Adrenal gland (tissue), 12 donors: ENCODE data around the gene KCNJ1. TPM values are rescaled to one million over a fixed set of nuclear protein-coding genes. Genes with fewer than 3 reads are reported as not detected.
A peak's percentile ranks its signal among the peaks of the same experiment; 100 is the strongest.

Experiments
- DNase-seq, 7 donors: peaks; one replicate each; pipeline ENCODE4 v3.0.0-alpha.2; 2019 to 2020
- H3K27ac ChIP-seq, 5 donors: fragments of 200-600 bp; sonication (generic) in 4 of 5; 1 replicate in 3 of 5; 2 replicates in 2 of 5; pipeline versions ENCODE4 v1.5.1 to v1.8.0; 2016 to 2020; ENCODE audit warnings: mild to moderate bottlenecking in 1 of 5
- H3K27me3 ChIP-seq: fragments of 200-600 bp; 2 replicates; pipeline ENCODE4 v1.8.0; 2021
- H3K36me3 ChIP-seq, 2 donors: fragments of 200-600 bp; replicated peaks in 1 of 2; 1 replicate in 1 of 2; 2 replicates in 1 of 2; pipeline versions ENCODE4 v1.5.1 to v1.8.0; 2018 to 2022
- H3K4me1 ChIP-seq, 2 donors: fragments of 200-600 bp; replicated peaks in 1 of 2; 1 replicate in 1 of 2; 2 replicates in 1 of 2; pipeline versions ENCODE4 v1.5.1 to v1.8.0; 2018 to 2021
- H3K4me3 ChIP-seq, 4 donors: fragments of 200-600 bp; sonication (generic) in 3 of 4; one replicate each; pipeline ENCODE4 v1.5.1; 2016 to 2018
- H3K9me3 ChIP-seq, 3 donors: fragments of 200-600 bp; sonication (generic) in 1 of 3; replicated peaks in 1 of 3; 1 replicate in 2 of 3; 2 replicates in 1 of 3; pipeline versions ENCODE4 v1.5.1 to v1.8.0; 2016 to 2021
- CTCF ChIP-seq, 6 experiments: fragments of 450-650 bp in 4 of 6; fragments of 200-600 bp in 2 of 6; sonication (generic) in 1 of 6; IDR thresholded peaks; 1 replicate in 5 of 6; 2 replicates in 1 of 6; pipeline versions ENCODE4 v1.5.1 to v1.8.0; 2016 to 2021; ENCODE audit warnings: antibody characterized with exemption in 6 of 6, mild to moderate bottlenecking in 2 of 6, moderate library complexity in 1 of 6
- POLR2A ChIP-seq, 2 donors: fragments of 450-650 bp; IDR thresholded peaks; one replicate each; pipeline ENCODE4 v1.6.1; 2017; ENCODE audit warnings: antibody characterized with exemption in 2 of 2, mild to moderate bottlenecking in 2 of 2, moderate library complexity in 1 of 2
- WGBS, 4 donors: extraction: QIAGEN DNeasy Blood & Tissue Kit in 2 of 4; methylation state at CpG; one replicate each; pipeline versions ENCODE4 v1.1.5 to v1.1.7; 2013 to 2017; 5-methylcytosine and 5-hydroxymethylcytosine counted together
- intact Hi-C, 2 donors: fragments of 100-400 bp; cut with DNase I; formaldehyde crosslinking; loops; one replicate each; pipeline versions ENCODE4 v1.14.1 to v1.15.0; 2022 to 2023
- polyA plus RNA-seq, 3 donors: library from polyadenylated mRNA; stranded (reverse); fragments of 200-250 nt in 2 of 3; fragments of 350-450 nt in 1 of 3; fragmentation: Illumina TruSeq in 1 of 3; extraction: RNeasy Lipid Tissue Mini Kit (QIAGEN cat#74804) in 1 of 3; gene quantifications; one replicate each; pipeline ENCODE4 v1.2.3, GENCODE V29; 2013 to 2014
- total RNA-seq, 9 donors: library from RNA; depleted of rRNA in 4 of 9; stranded (reverse); fragments of >200 nt in 4 of 9; fragments of 120-200 nt in 1 of 9; fragmentation: NEBNext Ultra II Directional in 1 of 9; extraction: Animal tissue kit (Norgen Biotek cat#: 25700) in 1 of 9; gene quantifications; one replicate each; pipeline versions ENCODE4 v1.1.0 to v1.2.4, GENCODE V29; 2013 to 2023
- donor health status: healthy with polysubstance abuse.
- donor health status: Bipolar disorder and iron deficiency.
- donor health status: DM: yes; HTN: yes; CAD: no.
- donor health status: DM: no; HTN: no; CAD: no.
- donor health status: DM: no; HTN: no; CAD: no.
- donor health status: DM: yes; HTN: yes; CAD: no.

Gene KCNJ1
- total and polyA plus RNA-seq, 12 donors, result 0.06 to 0.17 (median 0.16) TPM; not detected in 9

- Histone ChIP-seq H3K27me3 (no peaks in the 10 kb centered on the region), H3K4me1 (peaks cover 45 to 69% of the 10 kb centered on the region in 2 donors), H3K36me3 (no peaks in the 10 kb centered on the region), H3K27ac (peak overlapping the region; percentile 32 to 92 (median 71)), H3K4me3 (peak overlapping the region in 1 of 4 donors; percentile 82), H3K9me3 (no peaks in the 10 kb centered on the region)
- TF ChIP-seq CTCF (IDR thresholded peaks at IDR 0.05), result no peak
- TF ChIP-seq POLR2A (IDR thresholded peaks at IDR 0.05), result no peak
- intact Hi-C loops, result no loop called here
- no peak for DNase-seq
- 36 to 62% (median 45%) methylated on average over 4 of the region's 4 CpGs for WGBS, 4 donors
Observed at GRCh38 chr11:128892866-128893565, 25.9 kb upstream of the KCNJ1 start.

DNA sequence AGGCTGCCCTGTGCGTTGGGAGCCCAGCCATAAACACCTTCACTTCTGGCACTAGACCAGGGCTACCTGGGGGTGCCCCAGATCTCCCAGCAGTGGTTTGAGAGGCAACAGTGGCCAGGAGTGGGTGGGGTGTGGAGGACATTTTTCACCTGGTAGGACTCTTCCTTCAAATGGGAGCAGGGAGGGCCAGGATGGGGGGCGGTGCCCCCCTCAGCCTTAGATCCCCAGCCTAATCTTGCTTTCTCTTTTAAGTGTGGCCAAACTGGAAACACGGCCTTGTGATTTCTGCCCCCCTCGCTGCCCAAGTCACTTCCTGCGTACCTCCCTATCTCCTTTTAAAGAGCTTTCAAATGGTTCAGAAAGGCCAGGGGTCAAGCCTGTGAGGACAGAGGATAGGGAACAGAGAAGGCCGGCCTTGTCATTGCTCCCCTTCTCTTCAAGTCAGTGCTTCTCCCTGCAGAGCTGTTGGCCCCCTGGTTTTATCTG lies 24.9 kb upstream of the KCNJ1 start:
- Histone ChIP-seq H3K4me3 (peak overlapping the region in 2 of 4 donors; percentile 66 to 82), H3K36me3 (no peaks in the 10 kb centered on the region), H3K4me1 (peaks cover 45 to 58% of the 10 kb centered on the region in 2 donors), H3K27me3 (no peaks in the 10 kb centered on the region), H3K9me3 (no peaks in the 10 kb centered on the region), H3K27ac (peak overlapping the region; percentile 37 to 92 (median 71))
- intact Hi-C loops, result loop anchor here in 1 of 2 donors (2.0 kb wide), 1 partner anchor 63 kb away; no protein-coding TSS in a partner anchor
- peak in 6 of 7 donors; percentile 54 to 84 (median 73) for DNase-seq
- TF ChIP-seq CTCF (IDR thresholded peaks at IDR 0.05) (no peak), POLR2A (IDR thresholded peaks at IDR 0.05) (peak in 1 of 2 donors; percentile 57)
- 26 to 31% (median 29%) methylated on average over 6 of the region's 6 CpGs for WGBS, 4 donors

DNA sequence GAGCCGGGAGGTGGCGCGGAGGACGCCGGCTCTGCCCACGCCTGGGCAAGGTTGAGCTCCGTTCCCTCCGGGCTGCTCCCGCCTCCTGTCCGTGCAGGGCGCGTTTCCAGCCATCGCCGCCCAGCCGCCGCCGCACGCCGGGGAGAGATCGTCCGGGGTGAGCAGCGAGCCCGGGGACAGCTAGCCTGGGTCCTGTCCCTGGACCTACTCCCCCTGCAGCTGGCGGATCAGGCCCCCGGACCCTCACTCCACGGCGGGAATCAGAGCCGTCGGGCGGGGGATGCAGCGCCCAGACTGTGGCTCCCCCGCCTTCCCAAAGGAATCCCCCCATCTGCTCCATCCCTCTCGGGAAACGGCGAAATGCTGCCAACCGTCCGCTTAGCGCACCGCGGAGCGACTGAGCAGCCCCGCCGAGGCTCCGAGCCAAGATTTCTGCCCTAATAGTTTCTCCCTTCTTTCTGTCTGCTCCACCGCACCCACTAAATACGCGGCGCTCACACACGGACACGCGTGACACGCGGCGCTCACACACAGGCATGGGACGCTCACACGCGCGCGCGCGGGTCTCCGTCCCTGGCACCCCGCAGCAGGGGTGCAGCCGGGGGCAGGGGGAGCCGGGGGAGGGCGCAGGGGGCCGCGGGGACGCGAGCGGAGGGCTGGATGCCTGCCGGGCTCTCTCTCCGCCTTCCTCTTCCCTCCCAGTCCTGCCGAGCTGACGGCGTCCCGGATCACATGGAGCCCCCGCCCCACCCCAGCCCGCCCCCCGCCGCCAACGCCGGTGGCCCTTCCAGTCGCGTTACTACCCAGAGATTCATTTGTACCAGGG lies 23.7 kb upstream of the KCNJ1 start, which contains the start of gene KCNJ5:
KCNJ5 (plus strand) TSS at position 814 of the 826 bp plus-strand sequence. CDS start 19,918 bp downstream, outside the sequence.
- Histone ChIP-seq H3K4me3 (peak within 1 kb of the TSS in 3 of 4 donors; percentile 3 to 82 (median 66)), H3K27ac (peak within 1 kb of the TSS; percentile 37 to 92 (median 71)), H3K4me1 (peaks cover 41 to 46% of the 10 kb centered on the region in 2 donors), H3K27me3 (no peaks in the 10 kb centered on the region), H3K9me3 (no peaks in the 10 kb centered on the region), H3K36me3 (no peaks in the 10 kb centered on the region)
- peak; percentile 63 to 84 (median 77) for DNase-seq
- no peak for TF ChIP-seq CTCF (IDR thresholded peaks at IDR 0.05)
- TF ChIP-seq POLR2A (IDR thresholded peaks at IDR 0.05), result peak in 1 of 2 donors; percentile 47
- 0 to 1% (median 0%) methylated on average over 17 to 85 of the region's 85 CpGs for WGBS, 4 donors
- intact Hi-C loops, result loop anchor here in 1 of 2 donors (2.0 kb wide), 1 partner anchor 64 kb away; no protein-coding TSS in a partner anchor

DNA sequence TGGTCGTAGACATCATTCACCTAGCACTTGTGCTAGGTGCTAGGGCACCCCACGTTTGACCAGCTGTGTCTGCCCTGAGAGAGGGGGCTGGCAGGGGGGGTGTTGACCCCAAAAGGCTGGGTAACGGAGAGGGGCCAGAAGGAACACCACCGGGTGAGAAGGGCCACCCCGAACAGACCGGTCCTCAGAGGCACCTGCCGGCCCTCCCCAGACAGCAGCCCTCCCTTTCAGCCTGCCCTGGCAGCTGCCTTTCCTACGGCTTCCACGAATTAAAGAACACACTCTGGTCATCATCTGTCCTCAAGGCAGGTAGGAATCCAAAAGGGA lies 23.1 kb upstream of the KCNJ1 start:
- H3K36me3 ChIP-seq, result no peaks in the 10 kb centered on the region
- H3K27ac ChIP-seq, result peak overlapping the region in 3 of 5 donors; percentile 71 to 92 (median 83)
- intact Hi-C loops, result loop anchor here in 1 of 2 donors (2.0 kb wide), 1 partner anchor 65 kb away; no protein-coding TSS in a partner anchor
- H3K4me1 ChIP-seq, result peaks cover 35 to 40% of the 10 kb centered on the region in 2 donors
- H3K27me3 ChIP-seq, result no peaks in the 10 kb centered on the region
- H3K9me3 ChIP-seq, result no peaks in the 10 kb centered on the region
- peak overlapping the region in 1 of 4 donors; percentile 82 for H3K4me3 ChIP-seq
- WGBS, 4 donors, result 22 to 36% (median 23%) methylated on average over 8 to 9 of the region's 9 CpGs; no CpG with 5 or more reads in 1 of the 4 donors
- DNase-seq, result no peak
- TF ChIP-seq CTCF (IDR thresholded peaks at IDR 0.05) (no peak), POLR2A (IDR thresholded peaks at IDR 0.05) (no peak)
